Right lung (tissue), 5 donors: ENCODE data around the gene ANO4. TPM values are rescaled to one million over a fixed set of nuclear protein-coding genes. Genes with fewer than 3 reads are reported as not detected.

Experiments used
- polyA plus RNA-seq, 5 donors: library from polyadenylated mRNA; unstranded; fragments of 120-200 nt; gene quantifications; one replicate each; pipeline versions ENCODE4 v1.2.1 to v1.2.3, GENCODE V29; 2013; ENCODE audit warnings: inconsistent platforms in 1 of 5, low replicate concordance in 1 of 5; ENCODE audit not compliant: insufficient read length in 5 of 5, insufficient read depth in 1 of 5

The ANO4 gene
- polyA plus RNA-seq, 5 donors, result 3.6 to 7.0 (median 5.7) TPM

Other genes with a start within 250 kb of the ANO4 start
- 10 to 100 TPM; 11.7 to 41.6 (median 25.6) TPM for gene GAS2L3, start 221.1 kb upstream of the ANO4 start, polyA plus RNA-seq